Left ventricle myocardium inferior (tissue), 1 donor: ENCODE measurements around the gene TIMM13. TPM values are rescaled to one million over a fixed set of nuclear protein-coding genes. Genes with fewer than 3 reads are reported as not detected.

Source experiments
- DNase-seq: peaks from one replicate; pipeline ENCODE4 v3.0.0-alpha.2; 2020
- H3K27ac ChIP-seq: fragments of 200-600 bp; replicated peaks from 2 replicates; pipeline ENCODE4 v1.8.0; 2021
- H3K27me3 ChIP-seq: fragments of 200-600 bp; 2 replicates; pipeline ENCODE4 v1.8.0; 2021; ENCODE audit warnings: low read depth
- H3K36me3 ChIP-seq: fragments of 200-600 bp; 2 replicates; pipeline ENCODE4 v1.8.0; 2021
- H3K4me1 ChIP-seq: fragments of 200-600 bp; 2 replicates; pipeline ENCODE4 v1.8.0; 2021
- H3K4me3 ChIP-seq: fragments of 200-600 bp; 2 replicates; pipeline ENCODE4 v1.8.0; 2021; ENCODE audit warnings: mild to moderate bottlenecking, moderate library complexity
- H3K9me3 ChIP-seq: fragments of 200-600 bp; replicated peaks from 2 replicates; pipeline ENCODE4 v1.8.0; 2021
- CTCF ChIP-seq: fragments of 200-600 bp; IDR thresholded peaks from 2 replicates; pipeline ENCODE4 v1.8.0; 2021; ENCODE audit warnings: antibody characterized with exemption, mild to moderate bottlenecking, borderline replicate concordance
- intact Hi-C: fragments of 100-400 bp; cut with micrococcal nuclease; formaldehyde crosslinking; loops from one replicate; pipeline ENCODE4 v1.11.0; 2022
- total RNA-seq: library from RNA; stranded (reverse); fragmentation: NEBNext Ultra II Directional; extraction: Animal tissue kit (Norgen Biotek cat#: 25700); gene quantifications from one replicate; pipeline ENCODE4 v1.2.1, GENCODE V29; 2021
- donor health status: DM: no; HTN: yes; CAD: no; lungs with severe emphysema.

Gene TIMM13
- total RNA-seq, 1 donor from 2014 or later, result 87.7 TPM

GRCh38 chr19:2392366-2392765 is 35.0 kb downstream of the TIMM13 start:
- intact Hi-C loops, result no loop called here
- H3K27me3 ChIP-seq, result peaks cover 50% of the 10 kb centered on the region
- no peaks in the 10 kb centered on the region for H3K9me3 ChIP-seq
- no peak for TF ChIP-seq CTCF
- no peaks in the 10 kb centered on the region for H3K4me1 ChIP-seq
- no peaks in the 10 kb centered on the region for H3K36me3 ChIP-seq
- H3K4me3 ChIP-seq, result no peak overlapping the region
- no peak for DNase-seq
- no peak overlapping the region for H3K27ac ChIP-seq

- H3K27me3 ChIP-seq, result peaks cover 49% of the 10 kb centered on the region
- intact Hi-C loops, result no loop called here
- TF ChIP-seq CTCF, result peak; percentile 77
- H3K9me3 ChIP-seq, result no peaks in the 10 kb centered on the region
- H3K4me3 ChIP-seq, result no peak overlapping the region
- H3K36me3 ChIP-seq, result no peaks in the 10 kb centered on the region
- DNase-seq, result no peak
- no peaks in the 10 kb centered on the region for H3K4me1 ChIP-seq
- H3K27ac ChIP-seq, result no peak overlapping the region
Measured at GRCh38 chr19:2391118-2391725, 36.2 kb downstream of the TIMM13 start.

GRCh38 chr19:2389594-2389993 is 37.8 kb downstream of the TIMM13 start:
- no peak overlapping the region for H3K27ac ChIP-seq
- no peaks in the 10 kb centered on the region for H3K4me1 ChIP-seq
- TF ChIP-seq CTCF, result no peak
- no peak overlapping the region for H3K4me3 ChIP-seq
- intact Hi-C loops, result no loop called here
- no peaks in the 10 kb centered on the region for H3K9me3 ChIP-seq
- no peaks in the 10 kb centered on the region for H3K36me3 ChIP-seq
- H3K27me3 ChIP-seq, result peaks cover 52% of the 10 kb centered on the region
- no peak for DNase-seq

- no peak for DNase-seq
- TF ChIP-seq CTCF, result no peak
- Histone ChIP-seq H3K4me3 (no peak overlapping the region), H3K4me1 (peaks cover 4% of the 10 kb centered on the region), H3K9me3 (no peaks in the 10 kb centered on the region), H3K27me3 (peaks cover 48% of the 10 kb centered on the region), H3K27ac (no peak overlapping the region), H3K36me3 (no peaks in the 10 kb centered on the region)
- intact Hi-C loops, result no loop called here
Measured at GRCh38 chr19:2387367-2388288, 39.8 kb downstream of the TIMM13 start.

GRCh38 chr19:2385053-2385721 is 42.2 kb downstream of the TIMM13 start:
- no peak for TF ChIP-seq CTCF
- DNase-seq, result no peak
- intact Hi-C loops, result no loop called here
- H3K9me3 ChIP-seq, result peaks cover 9% of the 10 kb centered on the region
- no peak overlapping the region for H3K4me3 ChIP-seq
- H3K27ac ChIP-seq, result no peak overlapping the region
- no peaks in the 10 kb centered on the region for H3K36me3 ChIP-seq
- H3K4me1 ChIP-seq, result peaks cover 4% of the 10 kb centered on the region
- H3K27me3 ChIP-seq, result peaks cover 69% of the 10 kb centered on the region
